ENCODE data around the gene TXNDC9. TPM values are rescaled to one million over a fixed set of nuclear protein-coding genes. Genes with fewer than 3 reads are reported as not detected.
"Not testable (repeated sequence)": the region's sequence is repeated elsewhere in the genome, so short reads cannot be mapped to it uniquely, and the experiment has no call there.

Gene TXNDC9
- total RNA-seq, 2 experiments from 2014 or later: 29.9 to 34.2 TPM

DNA sequence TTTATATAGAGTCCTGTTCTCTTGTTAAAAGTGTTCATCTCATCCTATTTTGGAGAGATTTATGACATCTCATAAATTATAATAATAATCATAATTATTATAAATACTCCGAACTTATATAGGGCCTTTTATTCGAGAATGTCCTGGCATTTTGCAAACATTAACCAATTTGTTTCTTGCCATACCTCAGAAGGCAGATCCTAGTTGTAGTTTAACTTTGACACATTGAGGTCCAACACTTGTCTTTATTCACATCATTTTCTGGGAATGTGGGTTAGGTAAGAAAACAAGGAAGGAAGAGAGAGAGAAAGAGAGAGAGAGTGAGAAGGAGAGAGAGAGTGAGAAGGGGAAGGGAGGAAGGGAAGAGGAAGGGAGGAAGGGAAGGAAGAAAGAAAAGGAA, 35.0 kb downstream of the TXNDC9 start, which contains the start of gene LYG1:
Gene LYG1 (minus strand): TSS at position 101 of the 400 bp plus-strand sequence. CDS start 5,527 bp downstream, outside the sequence.
- H3K4me3 Mint-ChIP-seq, H3K4me1 Mint-ChIP-seq, DNase-seq, H3K27me3 Mint-ChIP-seq, CTCF ChIA-PET, H3K27ac Mint-ChIP-seq, POLR2A ChIA-PET, H3K9me3 Mint-ChIP-seq: not testable (repeated sequence)
- peaks cover 11% of the 10 kb centered on the region for H3K36me3 Mint-ChIP-seq (ENCODE audit: low read depth)

DNA sequence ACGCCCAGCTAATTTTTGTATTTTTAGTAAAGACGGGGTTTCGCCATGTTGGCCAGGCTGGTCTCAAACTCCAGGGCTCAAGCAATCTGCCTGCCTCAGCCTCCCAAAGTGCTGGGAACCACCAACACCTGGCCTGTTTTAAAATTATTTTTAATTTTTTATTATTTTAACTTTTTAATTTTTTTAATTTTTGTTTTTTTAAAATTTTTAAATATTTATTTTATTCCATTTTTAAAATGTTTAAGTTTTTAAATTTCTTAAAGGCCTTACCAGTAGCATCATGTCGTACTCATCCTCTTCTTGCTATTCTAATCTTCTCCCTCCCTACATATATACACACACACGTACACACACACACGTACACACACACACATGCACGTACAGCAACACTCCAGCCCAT, 36.6 kb downstream of the TXNDC9 start:
- Mint-ChIP-seq H3K4me3 (no peak overlapping the region), H3K27ac (no peak overlapping the region)
- CTCF ChIA-PET: no interaction called here

DNA sequence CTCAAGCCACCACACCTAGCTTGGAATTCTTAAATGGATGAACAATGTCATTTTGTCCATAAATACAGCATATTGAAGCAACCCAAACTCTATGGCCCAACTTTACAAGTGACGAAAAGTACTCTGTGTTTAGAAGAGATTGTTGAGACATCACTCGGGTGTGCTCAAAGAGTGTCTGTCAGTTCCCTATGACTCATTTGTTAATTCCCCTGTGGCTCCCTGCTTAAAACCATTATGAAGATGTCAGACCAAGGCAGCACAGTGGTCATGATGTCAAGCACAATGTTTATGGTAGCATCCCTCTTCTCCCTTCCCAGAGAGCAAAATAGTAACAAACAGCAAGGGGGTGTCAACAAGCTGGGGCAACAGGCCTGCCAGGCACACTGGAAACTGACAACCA, 38.1 kb downstream of the TXNDC9 start:
- peaks cover 4% of the 10 kb centered on the region for H3K36me3 Mint-ChIP-seq (ENCODE audit: low read depth)
- ChIA-PET CTCF (no interaction called here), POLR2A (no interaction called here)
- no peak for DNase-seq
- no peak overlapping the region for H3K27ac Mint-ChIP-seq
- no peaks in the 10 kb centered on the region for H3K27me3 Mint-ChIP-seq
- H3K9me3 Mint-ChIP-seq: no peaks in the 10 kb centered on the region
- no peaks in the 10 kb centered on the region for H3K4me1 Mint-ChIP-seq
- no peak overlapping the region for H3K4me3 Mint-ChIP-seq

More for the DNA sequence above, 36.6 kb downstream of the TXNDC9 start:
- Mint-ChIP-seq H3K36me3 (ENCODE audit: low read depth) (peaks cover 11% of the 10 kb centered on the region), H3K9me3 (no peaks in the 10 kb centered on the region), H3K4me1 (no peaks in the 10 kb centered on the region), H3K27me3 (no peaks in the 10 kb centered on the region)
- DNase-seq: no peak
- POLR2A ChIA-PET: no interaction called here

DNA sequence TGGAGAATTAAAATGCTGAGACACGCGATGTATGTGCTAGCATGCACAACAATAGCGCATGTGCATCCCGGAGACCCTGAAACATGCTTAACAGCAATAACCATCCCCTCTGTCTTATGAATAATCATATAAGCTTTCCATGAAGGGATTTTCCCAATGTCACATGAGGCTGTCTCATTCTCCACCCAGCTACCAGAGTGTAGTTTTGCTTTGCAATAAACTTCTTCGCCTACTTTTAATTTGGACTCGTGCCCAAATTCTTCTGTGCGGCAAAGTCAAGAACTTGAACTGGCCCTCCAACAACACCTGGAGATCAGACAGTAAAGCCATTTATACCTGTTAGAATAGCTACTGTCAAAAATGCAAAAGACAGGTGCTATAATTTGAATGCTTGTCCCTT, 50.6 kb downstream of the TXNDC9 start:
- CTCF ChIA-PET: no interaction called here
- H3K36me3 Mint-ChIP-seq (ENCODE audit: low read depth): peaks cover 4% of the 10 kb centered on the region
- H3K4me1 Mint-ChIP-seq: no peaks in the 10 kb centered on the region

DNA sequence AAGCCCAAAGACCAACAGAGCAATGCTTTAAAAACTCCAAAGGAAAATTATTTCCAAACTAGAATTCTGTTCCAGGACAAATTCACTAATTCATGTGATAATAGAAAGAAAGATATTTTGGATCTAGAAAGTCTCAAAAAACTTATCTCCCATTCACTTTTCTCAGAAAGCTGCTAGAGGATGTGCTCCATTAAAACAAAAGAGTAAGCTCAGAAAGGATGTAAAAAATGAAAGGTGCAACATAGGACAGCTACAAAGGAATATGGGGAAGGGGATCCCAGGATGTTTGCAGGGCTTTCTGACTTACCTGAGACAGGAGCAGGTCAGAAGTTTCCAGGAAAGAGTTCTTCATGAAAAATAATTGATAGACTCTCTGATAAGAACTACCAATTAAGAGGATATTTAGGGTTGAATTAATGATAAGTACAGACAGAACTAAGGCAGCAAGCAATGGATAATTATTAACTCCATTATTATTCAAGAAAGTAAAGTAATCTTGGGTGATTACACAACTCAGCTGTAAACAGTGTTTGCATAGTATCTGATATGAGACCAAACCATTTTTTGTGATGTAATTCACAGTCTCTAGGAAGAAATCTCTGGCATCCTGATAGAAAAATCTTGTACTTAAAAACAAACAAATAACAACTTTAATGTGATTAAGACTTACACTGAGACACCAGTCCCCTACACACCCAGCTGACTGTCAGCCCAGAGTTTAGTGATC, 56.0 kb downstream of the TXNDC9 start:
- Mint-ChIP-seq H3K27ac (no peak overlapping the region), H3K4me1 (no peaks in the 10 kb centered on the region), H3K9me3 (peaks cover 11% of the 10 kb centered on the region), H3K4me3 (no peak overlapping the region), H3K36me3 (ENCODE audit: low read depth) (peaks cover 17% of the 10 kb centered on the region), H3K27me3 (no peaks in the 10 kb centered on the region)
- POLR2A ChIA-PET: no interaction called here
- DNase-seq: no peak
- CTCF ChIA-PET: no interaction called here

More for the DNA sequence above, 50.6 kb downstream of the TXNDC9 start:
- H3K27ac Mint-ChIP-seq: no peak overlapping the region
- POLR2A ChIA-PET: no interaction called here
- no peaks in the 10 kb centered on the region for H3K27me3 Mint-ChIP-seq
- no peak for DNase-seq
- no peak overlapping the region for H3K4me3 Mint-ChIP-seq
- peaks cover 3% of the 10 kb centered on the region for H3K9me3 Mint-ChIP-seq

DNA sequence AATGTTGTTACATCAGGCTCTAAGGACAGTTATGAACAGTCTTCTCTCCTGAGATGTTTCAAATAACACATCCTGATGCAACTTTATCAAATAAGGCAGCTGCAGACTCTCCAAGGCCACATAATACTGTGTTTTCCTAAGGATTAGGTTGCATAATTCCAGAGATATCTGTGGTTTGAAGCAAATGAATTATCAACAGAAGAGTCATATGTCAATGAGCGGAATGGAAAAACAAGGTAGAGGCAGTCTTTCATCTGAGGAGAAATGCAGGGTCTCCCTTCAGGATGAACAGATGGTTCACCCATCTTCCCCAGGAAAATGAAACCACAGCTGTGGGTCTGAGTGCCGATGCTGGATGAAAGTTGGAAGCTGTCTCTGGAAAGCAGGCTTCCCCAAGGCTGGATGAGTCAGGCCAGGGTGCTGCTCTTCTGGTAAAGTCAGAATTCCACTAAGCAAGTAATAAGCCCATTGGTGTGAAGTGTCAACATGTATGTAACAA, 57.3 kb downstream of the TXNDC9 start:
- H3K27me3 Mint-ChIP-seq: no peaks in the 10 kb centered on the region
- H3K36me3 Mint-ChIP-seq (ENCODE audit: low read depth): peaks cover 17% of the 10 kb centered on the region
- DNase-seq: no peak
- no peak overlapping the region for H3K4me3 Mint-ChIP-seq
- POLR2A ChIA-PET: no interaction called here
- no peak overlapping the region for H3K27ac Mint-ChIP-seq
- no peaks in the 10 kb centered on the region for H3K4me1 Mint-ChIP-seq
- peaks cover 11% of the 10 kb centered on the region for H3K9me3 Mint-ChIP-seq
- CTCF ChIA-PET: no interaction called here

DNA sequence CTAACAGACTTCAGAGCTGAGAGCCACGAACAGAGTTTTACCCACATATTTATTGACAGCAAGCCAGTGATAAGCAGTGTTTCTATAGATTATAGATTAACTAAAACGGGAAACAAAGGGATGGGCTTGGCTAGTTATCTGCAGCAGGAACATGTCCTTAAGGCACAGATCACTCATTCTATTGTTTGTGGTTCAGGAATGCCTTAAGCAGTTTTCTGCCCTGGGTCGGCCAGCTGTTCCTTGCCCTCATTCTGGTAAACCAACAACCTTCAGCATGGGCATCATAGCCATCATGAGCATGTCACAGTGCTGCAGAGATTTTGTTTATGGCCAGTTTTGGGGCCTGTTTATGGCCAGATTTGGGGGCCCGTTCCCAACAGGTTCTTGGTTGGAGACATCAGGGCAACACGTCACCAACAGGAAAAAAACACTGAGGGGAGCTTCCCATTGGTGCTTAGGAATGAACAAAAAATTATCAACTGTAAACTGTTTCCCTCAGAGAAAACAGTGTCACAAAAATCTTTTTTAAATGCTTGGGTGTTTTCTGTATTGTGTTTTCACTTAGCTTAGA, 57.9 kb downstream of the TXNDC9 start:
- H3K4me3 Mint-ChIP-seq, POLR2A ChIA-PET, H3K4me1 Mint-ChIP-seq, CTCF ChIA-PET, DNase-seq, H3K27ac Mint-ChIP-seq, H3K27me3 Mint-ChIP-seq: not testable (repeated sequence)
- Mint-ChIP-seq H3K36me3 (ENCODE audit: low read depth) (peaks cover 17% of the 10 kb centered on the region), H3K9me3 (peaks cover 11% of the 10 kb centered on the region)

DNA sequence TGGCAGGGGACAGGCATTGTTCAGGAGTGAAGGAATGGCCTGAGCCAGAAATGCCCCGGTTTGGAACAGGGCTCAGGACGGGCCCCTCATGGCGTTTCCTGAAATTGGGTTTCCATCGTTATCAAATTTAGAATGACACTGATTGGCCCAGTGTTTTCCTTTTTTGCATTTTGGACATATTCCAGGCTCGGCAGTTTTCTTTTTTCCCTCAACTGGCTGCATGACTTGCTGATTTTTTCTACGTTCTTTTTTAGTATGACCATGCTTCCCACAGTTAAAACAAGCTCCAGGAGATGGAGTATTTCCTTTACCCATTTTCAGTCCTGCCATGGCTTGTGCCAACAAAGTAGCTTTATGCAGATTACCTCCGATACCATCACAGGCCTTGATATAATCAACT, 60.3 kb downstream of the TXNDC9 start:
- Mint-ChIP-seq H3K4me1 (no peaks in the 10 kb centered on the region), H3K36me3 (ENCODE audit: low read depth) (peaks cover 14% of the 10 kb centered on the region), H3K4me3 (no peak overlapping the region), H3K27ac (no peak overlapping the region), H3K27me3 (no peaks in the 10 kb centered on the region), H3K9me3 (peaks cover 20% of the 10 kb centered on the region)
- POLR2A ChIA-PET: no interaction called here
- DNase-seq: no peak
- CTCF ChIA-PET: interaction anchor here (0.6 kb wide), 1 partner anchor 183 kb away, joined by 3 read pairs; no protein-coding TSS in a partner anchor

Other genes with a start within 250 kb of the TXNDC9 start
- gene C2orf15, start 194.6 kb downstream of the TXNDC9 start, total RNA-seq: under 1 TPM; 0.18 to 0.35 TPM
- 1 to 10 TPM; 3.7 to 5.4 TPM for gene TSGA10, start 181.4 kb downstream of the TXNDC9 start, total RNA-seq
- 1 to 10 TPM; 6.7 to 7.3 TPM for gene LIPT1, start 181.4 kb downstream of the TXNDC9 start, total RNA-seq
- gene MITD1, start 155.3 kb downstream of the TXNDC9 start, total RNA-seq: 10 to 100 TPM; 63.3 to 67.3 TPM
- gene MRPL30, start 155.1 kb downstream of the TXNDC9 start, total RNA-seq: 10 to 100 TPM; 21.1 to 22.2 TPM
- not detected for gene LYG2, start 80.7 kb downstream of the TXNDC9 start, total RNA-seq
- 1 to 10 TPM in 1 of 2 experiments, under 1 TPM in 1; 0.88 to 1.2 TPM for gene LYG1, start 35.1 kb downstream of the TXNDC9 start, total RNA-seq
- gene EIF5B, start 1.1 kb upstream of the TXNDC9 start, total RNA-seq: 10 to 100 TPM; 37.3 to 38.3 TPM
- gene REV1, start 153.7 kb upstream of the TXNDC9 start, total RNA-seq: 10 to 100 TPM; 27.9 to 29.1 TPM

All from activated CD4-positive, alpha-beta memory T cell treated with anti-CD3 and anti-CD28 coated beads, Interleukin-2, amount 10 ng/mL, durations not matched to agents 7 days and 5 days (primary cell).